ENCODE data around the gene PILRB.
"Not testable (repeated sequence)": the region's sequence is repeated elsewhere in the genome, so short reads cannot be mapped to it uniquely, and the experiment has no call there.

Gene PILRB

DNA sequence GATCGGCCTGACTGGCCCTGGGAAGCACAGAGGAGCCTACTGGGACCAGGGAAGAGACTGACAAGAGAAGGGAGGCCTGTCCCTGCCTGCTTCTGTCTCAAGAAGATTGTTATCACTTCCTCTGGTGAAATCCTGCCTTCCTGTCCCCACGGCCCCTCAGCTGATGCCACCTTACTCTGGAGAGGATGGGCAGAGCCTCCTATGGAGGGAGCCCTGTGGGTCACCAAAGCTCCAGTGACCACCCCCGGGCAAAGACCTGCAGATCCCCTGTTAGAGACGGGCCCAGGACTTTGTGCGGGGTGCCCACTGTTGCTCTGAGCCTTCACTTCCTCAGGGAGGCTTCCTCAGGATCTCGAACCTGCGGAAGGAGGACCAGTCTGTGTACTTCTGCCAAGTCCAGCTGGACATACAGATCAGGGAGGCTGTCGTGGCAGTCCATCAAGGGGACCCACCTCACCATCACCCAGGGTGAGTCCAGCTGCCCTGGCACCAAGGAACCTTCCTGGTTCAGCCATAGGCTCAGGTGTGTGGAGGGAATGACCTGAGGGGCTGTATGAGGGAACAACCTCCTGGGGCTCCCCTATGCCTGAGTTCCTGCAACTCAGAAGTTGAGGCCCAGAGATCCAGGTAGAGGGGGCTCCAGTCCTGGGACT lies 1.4 kb upstream of the PILRB start:
- DNase-seq (ENCODE audit: low read depth, low spot score), result no peak

GRCh38 chr7:100357131-100357561 lies 771 bp upstream of the PILRB start:
- DNase-seq (ENCODE audit: low read depth, low spot score), result no peak

DNA sequence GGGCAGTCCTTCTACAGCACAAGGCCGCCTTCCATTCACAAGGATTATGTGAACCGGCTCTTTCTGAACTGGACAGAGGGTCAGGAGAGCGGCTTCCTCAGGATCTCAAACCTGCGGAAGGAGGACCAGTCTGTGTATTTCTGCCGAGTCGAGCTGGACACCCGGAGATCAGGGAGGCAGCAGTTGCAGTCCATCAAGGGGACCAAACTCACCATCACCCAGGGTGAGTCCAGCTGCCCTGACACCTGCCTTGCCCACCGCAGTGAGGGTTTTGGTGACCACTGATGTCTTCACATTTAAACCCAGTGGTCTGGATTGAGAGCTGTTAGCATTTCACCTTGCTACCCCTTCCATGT lies 918 bp downstream of the PILRB start:
- no peak for DNase-seq (ENCODE audit: low read depth, low spot score)

DNA sequence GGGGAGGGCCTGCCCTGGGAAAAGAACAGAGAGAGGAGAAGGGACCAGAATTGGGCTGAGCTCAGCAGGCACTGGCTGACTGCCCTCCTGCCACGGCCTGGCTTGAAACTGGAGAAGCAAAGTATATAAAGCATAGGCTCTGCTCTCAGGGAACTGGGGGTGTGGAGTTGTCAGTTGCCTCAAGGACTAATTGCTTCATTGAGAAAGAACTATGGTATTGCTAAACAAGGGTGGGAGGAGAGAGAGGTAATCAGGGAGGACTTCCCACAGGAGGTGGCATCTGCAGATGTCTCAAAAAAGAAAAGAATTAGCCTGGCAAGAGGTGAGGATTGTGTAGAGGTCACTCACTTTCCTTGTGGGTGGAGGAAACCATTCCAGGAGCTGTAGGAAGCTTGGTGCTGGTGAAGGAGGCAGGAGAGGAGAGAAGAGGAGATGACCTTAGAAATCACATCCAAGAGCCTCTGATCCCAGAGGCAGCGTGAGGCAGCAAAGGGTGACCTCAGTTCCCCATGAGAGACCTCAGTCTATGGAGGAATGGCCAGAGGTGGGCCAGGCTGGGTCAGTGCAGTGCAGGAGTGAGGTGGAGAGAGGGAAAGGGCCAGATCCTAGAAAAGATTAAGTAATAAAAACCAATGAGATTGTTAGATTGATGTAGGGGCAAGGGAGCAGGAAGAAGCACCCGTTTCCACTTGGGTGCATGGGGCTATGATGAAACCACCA lies 2.4 kb downstream of the PILRB start:
- no peak for DNase-seq (ENCODE audit: low read depth, low spot score)

GRCh38 chr7:100363098-100363497 lies 5.2 kb downstream of the PILRB start:
- DNase-seq (ENCODE audit: low read depth, low spot score), result no peak

- DNase-seq (ENCODE audit: low read depth, low spot score), result not testable (repeated sequence)
Measured at GRCh38 chr7:100363797-100364196, 5.9 kb downstream of the PILRB start.

DNA sequence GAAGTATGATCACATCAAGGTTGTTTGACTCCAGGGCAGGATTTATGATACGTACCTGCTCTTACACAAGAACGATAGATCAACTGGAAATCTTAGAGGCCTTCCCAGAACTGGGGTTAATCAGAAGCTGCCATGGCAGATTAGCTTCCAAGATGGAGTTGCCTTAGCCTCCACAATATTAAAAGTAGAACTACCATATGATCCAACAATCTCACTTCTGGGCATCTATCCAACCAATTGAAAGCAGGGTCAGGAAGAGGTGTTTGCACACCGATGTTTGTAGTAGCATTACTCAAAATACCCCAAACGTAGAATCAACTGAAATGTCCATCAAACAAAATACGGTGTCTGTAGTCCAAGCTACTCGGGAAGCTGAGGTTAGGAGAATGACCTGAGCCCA lies 6.6 kb downstream of the PILRB start:
- DNase-seq (ENCODE audit: low read depth, low spot score), result no peak

DNA sequence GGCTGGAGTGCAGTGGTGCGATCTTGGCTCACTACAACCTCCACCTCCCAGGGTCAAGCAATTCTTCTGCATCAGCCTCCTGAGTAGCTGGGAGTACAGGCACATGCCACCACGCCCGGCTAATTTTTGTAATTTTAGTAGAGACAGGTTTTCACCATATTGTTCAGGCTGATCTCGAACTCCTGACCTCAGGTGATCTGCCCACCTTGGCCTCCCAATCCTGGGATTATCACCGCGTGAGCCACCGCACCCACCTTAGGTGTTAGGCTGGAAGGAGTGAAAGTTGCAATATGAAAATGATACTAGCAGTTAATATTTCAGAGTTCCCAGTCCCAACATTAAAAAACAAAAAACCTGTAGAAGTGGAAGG lies 8.1 kb downstream of the PILRB start:
- DNase-seq (ENCODE audit: low read depth, low spot score), result not testable (repeated sequence)

GRCh38 chr7:100366411-100367250 lies 8.7 kb downstream of the PILRB start:
- DNase-seq (ENCODE audit: low read depth, low spot score), result no peak

- no peak for DNase-seq (ENCODE audit: low read depth, low spot score)
Measured at GRCh38 chr7:100367251-100367620, 9.3 kb downstream of the PILRB start.

DNA sequence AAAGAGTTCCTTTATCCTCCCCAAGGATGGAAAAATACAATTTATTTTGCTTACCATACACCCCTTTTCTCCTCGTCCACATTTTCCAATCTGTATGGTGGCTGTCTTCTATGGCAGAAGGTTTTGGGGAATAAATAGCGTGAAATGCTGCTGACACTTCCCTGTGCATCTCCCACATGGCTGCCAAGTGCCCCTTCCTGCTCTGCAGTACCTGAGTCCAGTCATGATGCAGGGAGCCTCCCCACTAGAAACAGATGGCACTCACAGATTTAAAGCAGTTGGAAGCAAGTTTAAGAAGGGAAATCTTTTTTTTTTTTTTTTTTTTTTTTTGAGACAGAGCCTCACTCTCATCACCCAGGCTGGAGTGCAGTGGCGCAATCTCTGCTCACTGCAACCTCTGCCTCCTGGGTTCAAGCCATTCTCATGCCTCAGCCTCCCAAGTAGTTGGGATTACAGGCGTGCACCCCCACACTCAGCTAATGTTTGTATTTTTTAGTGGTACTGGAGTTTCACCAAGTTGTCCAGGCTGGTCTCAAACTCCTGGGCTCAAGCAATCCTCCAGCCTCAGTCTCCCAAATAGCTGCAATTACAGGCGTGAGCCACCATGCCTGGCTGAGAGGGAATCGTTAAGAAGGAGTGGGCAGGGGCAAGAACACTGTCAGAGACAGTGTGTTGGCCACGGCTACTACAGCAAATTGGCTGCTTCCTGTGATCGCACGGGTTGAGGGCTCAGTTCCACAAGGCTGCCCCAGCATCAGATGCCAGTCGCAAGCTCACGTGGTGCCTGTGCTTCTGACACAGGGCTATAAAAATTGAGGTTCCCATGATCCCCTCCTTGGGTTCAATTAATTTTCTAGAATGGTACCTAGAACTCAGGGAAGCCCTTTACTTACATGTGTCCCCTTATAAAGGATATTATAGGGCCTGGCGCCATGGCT lies 10.0 kb downstream of the PILRB start:
- DNase-seq (ENCODE audit: low read depth, low spot score), result no peak

- no peak for DNase-seq (ENCODE audit: low read depth, low spot score)
Measured at GRCh38 chr7:100369105-100369504, 11.2 kb downstream of the PILRB start.

DNA sequence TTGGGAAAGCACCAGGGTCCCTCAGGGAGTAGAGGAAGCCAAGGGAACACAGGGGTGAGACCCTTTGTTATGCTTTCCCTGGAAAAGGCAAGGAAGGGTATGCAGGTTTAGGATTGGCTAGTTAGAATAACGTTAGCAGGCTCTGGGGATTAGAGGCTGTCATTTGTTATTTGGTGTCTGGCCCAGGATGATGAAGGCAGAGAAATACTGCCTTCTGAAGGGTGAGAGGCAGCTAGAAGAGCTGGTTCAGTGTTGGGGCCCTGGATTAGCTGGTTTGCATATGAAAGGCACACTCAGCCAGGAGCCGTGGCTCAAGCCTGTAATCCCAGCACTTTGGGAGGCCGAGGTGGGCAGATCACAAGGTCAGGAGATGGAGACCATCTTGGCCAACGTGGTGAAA lies 12.4 kb downstream of the PILRB start:
- DNase-seq (ENCODE audit: low read depth, low spot score), result no peak

- DNase-seq (ENCODE audit: low read depth, low spot score), result no peak
Measured at GRCh38 chr7:100370746-100371145, 12.8 kb downstream of the PILRB start.

DNA sequence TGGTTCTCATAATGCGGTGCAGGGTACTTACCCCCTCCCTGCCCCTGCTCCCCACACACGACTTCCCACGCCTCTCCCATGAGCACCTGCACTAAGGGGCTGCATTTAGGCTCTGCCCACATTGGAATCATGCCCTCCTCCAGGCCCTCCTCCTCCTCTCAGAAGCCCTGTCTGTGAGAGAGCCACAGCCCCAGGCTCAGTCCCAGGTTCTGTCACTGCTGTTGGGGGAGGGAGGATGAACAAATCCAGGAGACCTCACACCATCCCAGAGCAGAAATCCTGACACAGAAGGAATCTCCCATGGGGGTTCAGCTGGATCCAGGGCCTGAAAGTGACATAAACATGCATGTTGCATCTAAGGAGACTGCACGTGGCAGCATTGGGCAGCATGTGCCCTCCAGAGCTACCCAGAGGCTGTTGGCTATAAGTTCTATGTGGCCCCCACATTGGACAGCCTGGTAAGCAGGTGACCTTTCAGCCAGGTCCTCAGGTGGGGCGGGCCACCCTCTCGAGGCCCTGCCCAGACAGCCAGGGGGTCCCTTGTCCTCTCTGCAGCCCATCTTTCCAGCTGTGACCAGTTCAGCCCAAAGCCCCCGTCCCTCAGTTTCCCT lies 13.7 kb downstream of the PILRB start:
- no peak for DNase-seq (ENCODE audit: low read depth, low spot score)

DNA sequence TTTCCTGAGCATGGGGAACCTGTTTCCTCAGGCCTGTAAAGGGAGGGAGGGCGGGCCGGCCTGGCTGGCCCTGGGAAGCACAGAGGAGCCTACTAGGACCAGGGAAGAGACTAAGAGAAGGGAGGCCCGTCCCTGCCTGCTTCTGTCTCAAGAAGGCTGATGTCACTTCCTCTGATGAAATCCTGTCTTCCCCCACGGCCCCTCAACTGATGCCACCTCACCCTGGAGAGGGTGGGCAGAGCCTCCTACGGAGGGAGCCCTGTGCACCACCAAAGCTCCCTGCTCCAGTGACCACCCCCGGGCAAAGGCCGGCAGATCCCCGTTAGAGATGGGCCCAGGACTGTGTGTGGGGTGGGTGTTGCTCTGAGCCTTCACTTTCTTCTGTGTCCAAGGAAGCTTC lies 14.3 kb downstream of the PILRB start:
- no peak for DNase-seq (ENCODE audit: low read depth, low spot score)

- no peak for DNase-seq (ENCODE audit: low read depth, low spot score)
Measured at GRCh38 chr7:100372694-100373093, 14.8 kb downstream of the PILRB start.

GRCh38 chr7:100373261-100373831 lies 15.4 kb downstream of the PILRB start, which contains the start of gene PILRA:
Gene PILRA, plus strand, starts transcription at chr7:100373487. Its CDS starts 170 bp downstream, at chr7:100373657.
- no peak for DNase-seq (ENCODE audit: low read depth, low spot score)

GRCh38 chr7:100373870-100374598 lies 16.1 kb downstream of the PILRB start:
- not testable (repeated sequence) for DNase-seq (ENCODE audit: low read depth, low spot score)

DNA sequence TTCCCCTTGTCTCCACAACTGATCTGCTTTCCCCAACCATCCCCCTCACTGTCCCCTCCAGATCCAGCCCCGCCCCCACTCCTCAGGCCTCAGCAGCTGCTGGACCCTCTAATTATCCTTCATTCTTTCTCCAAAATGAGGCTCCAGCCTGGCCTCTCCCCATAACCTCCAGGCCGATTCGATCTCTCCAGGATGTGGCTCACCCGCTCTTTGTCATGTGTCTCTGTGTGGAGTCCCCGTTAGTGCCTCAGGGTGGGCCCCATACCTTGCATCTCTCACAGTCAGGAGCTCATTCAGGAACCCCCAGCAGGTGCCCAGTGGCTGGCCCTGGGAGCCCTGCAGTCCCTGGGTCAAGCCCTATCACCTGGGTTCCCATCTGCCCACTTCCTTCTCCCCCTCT lies 16.7 kb downstream of the PILRB start:
- DNase-seq (ENCODE audit: low read depth, low spot score), result no peak
